Astrocyte of the cerebellum (primary cell): ENCODE data around the gene P3R3URF.

ENCODE experiments used
- DNase-seq: peaks from one replicate; pipeline ENCODE4 v3.0.0-alpha.2; 2011; ENCODE audit warnings: low read depth
- H3K4me3 ChIP-seq: 2 replicates; pipeline ENCODE4 v1.5.1; 2011; ENCODE audit warnings: mild to moderate bottlenecking, low read depth, low read length, moderate library complexity
- in situ Hi-C: cut with HindIII; loops from 2 replicates; pipeline ENCODE4 v1.10.0; 2017; ENCODE audit warnings: low sequenced_read_pairs
- TF ChIP-seq, protein P1 (sequence below): IDR thresholded peaks from 2 replicates; pipeline ENCODE4 v1.5.1; 2012; ENCODE audit warnings: low read length, low read depth, moderate library complexity, mild to moderate bottlenecking; ENCODE audit errors: missing control alignments

Gene P3R3URF

GRCh38 chr1:46204406-46204742 lies 28.1 kb upstream of the P3R3URF start:
- no peak for DNase-seq
- H3K4me3 ChIP-seq, result peak overlapping the region; percentile 80
- TF ChIP-seq, protein P1, sequence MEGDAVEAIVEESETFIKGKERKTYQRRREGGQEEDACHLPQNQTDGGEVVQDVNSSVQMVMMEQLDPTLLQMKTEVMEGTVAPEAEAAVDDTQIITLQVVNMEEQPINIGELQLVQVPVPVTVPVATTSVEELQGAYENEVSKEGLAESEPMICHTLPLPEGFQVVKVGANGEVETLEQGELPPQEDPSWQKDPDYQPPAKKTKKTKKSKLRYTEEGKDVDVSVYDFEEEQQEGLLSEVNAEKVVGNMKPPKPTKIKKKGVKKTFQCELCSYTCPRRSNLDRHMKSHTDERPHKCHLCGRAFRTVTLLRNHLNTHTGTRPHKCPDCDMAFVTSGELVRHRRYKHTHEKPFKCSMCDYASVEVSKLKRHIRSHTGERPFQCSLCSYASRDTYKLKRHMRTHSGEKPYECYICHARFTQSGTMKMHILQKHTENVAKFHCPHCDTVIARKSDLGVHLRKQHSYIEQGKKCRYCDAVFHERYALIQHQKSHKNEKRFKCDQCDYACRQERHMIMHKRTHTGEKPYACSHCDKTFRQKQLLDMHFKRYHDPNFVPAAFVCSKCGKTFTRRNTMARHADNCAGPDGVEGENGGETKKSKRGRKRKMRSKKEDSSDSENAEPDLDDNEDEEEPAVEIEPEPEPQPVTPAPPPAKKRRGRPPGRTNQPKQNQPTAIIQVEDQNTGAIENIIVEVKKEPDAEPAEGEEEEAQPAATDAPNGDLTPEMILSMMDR, result no peak
- in situ Hi-C loops, result no loop called here

- TF ChIP-seq, protein P1, result no peak
- in situ Hi-C loops, result no loop called here
- DNase-seq, result no peak
- peak overlapping the region; percentile 80 for H3K4me3 ChIP-seq
Measured at GRCh38 chr1:46203738-46204405, 27.6 kb upstream of the P3R3URF start.

GRCh38 chr1:46199233-46199749 lies 23.0 kb upstream of the P3R3URF start:
- no peak overlapping the region for H3K4me3 ChIP-seq
- no peak for DNase-seq
- TF ChIP-seq, protein P1, result no peak
- in situ Hi-C loops, result loop anchor here (5.0 kb wide), 1 partner anchor 73 kb away; no protein-coding TSS in a partner anchor

GRCh38 chr1:46197964-46198811 lies 21.9 kb upstream of the P3R3URF start, which contains the start of gene POMGNT1:
Gene POMGNT1 (minus strand): TSS chr1:46198434. CDS start chr1:46197821, 613 bp downstream.
- TF ChIP-seq, protein P1, result no peak
- in situ Hi-C loops, result loop anchor here (5.0 kb wide), 1 partner anchor 74 kb away; no protein-coding TSS in a partner anchor
- no peak for DNase-seq
- peak within 1 kb of the TSS; percentile 87 for H3K4me3 ChIP-seq

- TF ChIP-seq, protein P1, result no peak
- in situ Hi-C loops, result loop anchor here (5.0 kb wide), 1 partner anchor 75 kb away; no protein-coding TSS in a partner anchor
- peak overlapping the region; percentile 87 for H3K4me3 ChIP-seq
- DNase-seq, result no peak
Measured at GRCh38 chr1:46197560-46197963, 21.3 kb upstream of the P3R3URF start.

GRCh38 chr1:46196609-46197008 lies 20.3 kb upstream of the P3R3URF start:
- TF ChIP-seq, protein P1, result no peak
- in situ Hi-C loops, result loop anchor here (5.0 kb wide), 1 partner anchor 76 kb away; no protein-coding TSS in a partner anchor

More at GRCh38 chr1:46196609-46197008, 20.3 kb upstream of the P3R3URF start:
- no peak for DNase-seq
- no peak overlapping the region for H3K4me3 ChIP-seq
